Measurements from ENCODE around the gene INTS14. TPM values are rescaled to one million over a fixed set of nuclear protein-coding genes. Genes with fewer than 3 reads are reported as not detected.

Gene INTS14
- total and polyA plus RNA-seq, 4 donors: 14.8 to 38.2 (median 28.8) TPM

- H3K27me3 ChIP-seq (ENCODE audit: control insufficient read depth in 3 of 3, insufficient read depth in 3 of 3, low read length in 2 of 3): no peaks in the 10 kb centered on the region
- no peak overlapping the region for H3K9ac ChIP-seq (ENCODE audit: insufficient read depth in 1 of 2, low read length in 2 of 2)
- 74 to 84% methylated on average over 11 of the region's 11 CpGs for WGBS, 2 donors
- no peak for TF ChIP-seq CTCF (IDR thresholded peaks at IDR 0.05; ENCODE audit: control extremely low read depth, extremely low read depth)
- ATAC-seq (ENCODE audit: insufficient read depth, low FRiP score): no peak
- no peak for DNase-seq
- H3K36me3 ChIP-seq (ENCODE audit: control insufficient read depth in 4 of 4, insufficient read depth in 4 of 4, low read length in 4 of 4): peaks cover 0 to 26% (median 6%) of the 10 kb centered on the region in 4 donors
- H3K4me3 ChIP-seq: no peak overlapping the region
- H3K27ac ChIP-seq (ENCODE audit: low read depth in 1 of 2, low read length in 1 of 2): peak overlapping the region in 1 of 2 donors; percentile 58
- H3K9me3 ChIP-seq (ENCODE audit: control insufficient read depth in 4 of 4, insufficient read depth in 3 of 4, low read length in 3 of 4): no peaks in the 10 kb centered on the region
- peaks cover 0 to 5% (median 0%) of the 10 kb centered on the region in 5 donors for H3K4me1 ChIP-seq (ENCODE audit: control insufficient read depth in 5 of 5, insufficient read depth in 5 of 5, low read length in 5 of 5)
Measured at GRCh38 chr15:65651831-65652749, 41.2 kb upstream of the INTS14 start.

DNA sequence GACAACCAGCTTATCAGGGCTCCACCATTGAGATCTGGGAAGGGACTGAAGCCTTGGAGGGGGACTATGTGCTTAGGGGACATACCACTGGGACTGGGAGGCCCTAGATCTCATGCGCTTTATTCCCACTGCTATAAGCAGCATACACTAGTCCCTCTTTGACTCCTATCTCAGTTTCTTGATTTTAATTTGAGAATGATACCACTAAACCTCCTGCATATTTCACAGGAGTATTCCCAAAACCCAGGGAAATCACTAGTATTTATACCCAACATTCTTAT is 40.1 kb upstream of the INTS14 start:
- H3K9me3 ChIP-seq (ENCODE audit: control insufficient read depth in 4 of 4, insufficient read depth in 3 of 4, low read length in 3 of 4): no peaks in the 10 kb centered on the region
- ATAC-seq (ENCODE audit: insufficient read depth, low FRiP score): no peak
- peaks cover 0 to 27% (median 6%) of the 10 kb centered on the region in 4 donors for H3K36me3 ChIP-seq (ENCODE audit: control insufficient read depth in 4 of 4, insufficient read depth in 4 of 4, low read length in 4 of 4)
- DNase-seq: no peak
- H3K9ac ChIP-seq (ENCODE audit: insufficient read depth in 1 of 2, low read length in 2 of 2): no peak overlapping the region
- no peaks in the 10 kb centered on the region for H3K27me3 ChIP-seq (ENCODE audit: control insufficient read depth in 3 of 3, insufficient read depth in 3 of 3, low read length in 2 of 3)
- peaks cover 0 to 5% (median 0%) of the 10 kb centered on the region in 5 donors for H3K4me1 ChIP-seq (ENCODE audit: control insufficient read depth in 5 of 5, insufficient read depth in 5 of 5, low read length in 5 of 5)
- 95 to 100% methylated on average over 1 of the region's 1 CpG for WGBS, 2 donors
- no peak for TF ChIP-seq CTCF (IDR thresholded peaks at IDR 0.05; ENCODE audit: control extremely low read depth, extremely low read depth)
- H3K27ac ChIP-seq (ENCODE audit: low read depth in 1 of 2, low read length in 1 of 2): no peak overlapping the region
- H3K4me3 ChIP-seq: no peak overlapping the region

- H3K27ac ChIP-seq (ENCODE audit: low read depth in 1 of 2, low read length in 1 of 2): no peak overlapping the region
- H3K9ac ChIP-seq (ENCODE audit: insufficient read depth in 1 of 2, low read length in 2 of 2): no peak overlapping the region
- peaks cover 0 to 5% (median 0%) of the 10 kb centered on the region in 5 donors for H3K4me1 ChIP-seq (ENCODE audit: control insufficient read depth in 5 of 5, insufficient read depth in 5 of 5, low read length in 5 of 5)
- no peaks in the 10 kb centered on the region for H3K9me3 ChIP-seq (ENCODE audit: control insufficient read depth in 4 of 4, insufficient read depth in 3 of 4, low read length in 3 of 4)
- no peak overlapping the region for H3K4me3 ChIP-seq
- no peaks in the 10 kb centered on the region for H3K27me3 ChIP-seq (ENCODE audit: control insufficient read depth in 3 of 3, insufficient read depth in 3 of 3, low read length in 2 of 3)
- 93% methylated on average over 12 of the region's 12 CpGs for WGBS, 2 donors
- no peak for DNase-seq
- H3K36me3 ChIP-seq (ENCODE audit: control insufficient read depth in 4 of 4, insufficient read depth in 4 of 4, low read length in 4 of 4): peaks cover 0 to 25% (median 6%) of the 10 kb centered on the region in 4 donors
- ATAC-seq (ENCODE audit: insufficient read depth, low FRiP score): no peak
- TF ChIP-seq CTCF (IDR thresholded peaks at IDR 0.05; ENCODE audit: control extremely low read depth, extremely low read depth): no peak
Measured at GRCh38 chr15:65650312-65651041, 39.5 kb upstream of the INTS14 start.

Data from lung (tissue), 12 donors.